ENCODE data around the gene PHLPP1. TPM values are rescaled to one million over a fixed set of nuclear protein-coding genes. Genes with fewer than 3 reads are reported as not detected.
A peak's percentile ranks its signal among the peaks of the same experiment; 100 is the strongest.

The PHLPP1 gene
- total RNA-seq, 4 donors from 2014 or later, result 15.7 to 21.8 (median 20.5) TPM

GRCh38 chr18:62981566-62981965 lies 266.2 kb downstream of the PHLPP1 start:
- DNase-seq, result no peak
- Histone ChIP-seq H3K27me3 (no peaks in the 10 kb centered on the region), H3K9me3 (no peaks in the 10 kb centered on the region), H3K4me1 (peaks cover 0 to 6% (median 0%) of the 10 kb centered on the region in 4 donors), H3K36me3 (peaks cover 0 to 13% (median 0%) of the 10 kb centered on the region in 3 donors), H3K27ac (no peak overlapping the region), H3K4me3 (no peak overlapping the region)
- no peak for TF ChIP-seq POLR2A (IDR thresholded peaks at IDR 0.05)
- TF ChIP-seq, protein P1, sequence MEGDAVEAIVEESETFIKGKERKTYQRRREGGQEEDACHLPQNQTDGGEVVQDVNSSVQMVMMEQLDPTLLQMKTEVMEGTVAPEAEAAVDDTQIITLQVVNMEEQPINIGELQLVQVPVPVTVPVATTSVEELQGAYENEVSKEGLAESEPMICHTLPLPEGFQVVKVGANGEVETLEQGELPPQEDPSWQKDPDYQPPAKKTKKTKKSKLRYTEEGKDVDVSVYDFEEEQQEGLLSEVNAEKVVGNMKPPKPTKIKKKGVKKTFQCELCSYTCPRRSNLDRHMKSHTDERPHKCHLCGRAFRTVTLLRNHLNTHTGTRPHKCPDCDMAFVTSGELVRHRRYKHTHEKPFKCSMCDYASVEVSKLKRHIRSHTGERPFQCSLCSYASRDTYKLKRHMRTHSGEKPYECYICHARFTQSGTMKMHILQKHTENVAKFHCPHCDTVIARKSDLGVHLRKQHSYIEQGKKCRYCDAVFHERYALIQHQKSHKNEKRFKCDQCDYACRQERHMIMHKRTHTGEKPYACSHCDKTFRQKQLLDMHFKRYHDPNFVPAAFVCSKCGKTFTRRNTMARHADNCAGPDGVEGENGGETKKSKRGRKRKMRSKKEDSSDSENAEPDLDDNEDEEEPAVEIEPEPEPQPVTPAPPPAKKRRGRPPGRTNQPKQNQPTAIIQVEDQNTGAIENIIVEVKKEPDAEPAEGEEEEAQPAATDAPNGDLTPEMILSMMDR (IDR thresholded peaks at IDR 0.05), result no peak

GRCh38 chr18:62982600-62983251 lies 267.4 kb downstream of the PHLPP1 start:
- Histone ChIP-seq H3K27ac (no peak overlapping the region), H3K27me3 (no peaks in the 10 kb centered on the region), H3K9me3 (no peaks in the 10 kb centered on the region), H3K4me1 (peaks cover 0 to 6% (median 0%) of the 10 kb centered on the region in 4 donors), H3K36me3 (peaks cover 0 to 11% (median 0%) of the 10 kb centered on the region in 3 donors), H3K4me3 (peak overlapping the region in 2 of 4 donors; percentile 20 to 23)
- TF ChIP-seq, protein P1 (IDR thresholded peaks at IDR 0.05), result peak; percentile 47 to 79 (median 72)
- no peak for TF ChIP-seq POLR2A (IDR thresholded peaks at IDR 0.05)
- peak in 2 of 3 donors; percentile 42 to 77 for DNase-seq

DNA sequence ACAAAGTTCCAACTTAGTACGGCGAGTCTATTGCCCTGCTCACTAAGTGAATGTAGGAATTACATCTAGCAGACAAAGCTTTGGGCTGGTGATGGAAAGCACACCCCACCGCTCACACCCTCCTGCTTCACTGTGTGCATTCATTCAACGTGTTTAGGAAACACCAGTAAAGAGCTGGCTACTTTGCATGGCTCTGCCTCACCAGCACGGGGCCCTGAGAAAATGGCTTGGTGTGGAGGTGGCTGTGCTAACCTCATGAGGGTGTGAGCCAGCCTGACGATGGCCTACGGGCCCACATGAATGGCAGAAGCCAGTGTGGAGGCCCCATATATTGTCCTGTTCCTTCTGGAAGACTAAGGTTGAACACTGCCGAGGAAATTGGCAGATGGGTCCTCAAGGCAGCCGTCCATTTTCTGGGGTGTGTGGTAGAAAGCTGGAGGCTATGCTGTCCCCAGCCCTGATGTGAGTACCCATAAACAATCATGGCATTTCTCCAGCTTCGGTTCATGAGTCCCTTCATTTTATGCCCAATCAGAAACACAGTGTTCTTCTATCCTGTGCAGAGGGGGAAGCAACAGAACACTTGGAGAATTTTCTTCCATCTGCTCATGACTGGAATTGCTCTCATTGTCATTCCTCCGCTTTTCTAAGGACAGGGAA lies 269.4 kb downstream of the PHLPP1 start:
- H3K27me3 ChIP-seq, result no peaks in the 10 kb centered on the region
- TF ChIP-seq, protein P1 (IDR thresholded peaks at IDR 0.05), result no peak
- no peak for TF ChIP-seq POLR2A (IDR thresholded peaks at IDR 0.05)
- no peaks in the 10 kb centered on the region for H3K9me3 ChIP-seq
- DNase-seq, result no peak
- no peak overlapping the region for H3K27ac ChIP-seq
- H3K4me3 ChIP-seq, result no peak overlapping the region
- H3K4me1 ChIP-seq, result peaks cover 0 to 6% (median 0%) of the 10 kb centered on the region in 4 donors
- H3K36me3 ChIP-seq, result no peaks in the 10 kb centered on the region

- Histone ChIP-seq H3K36me3 (no peaks in the 10 kb centered on the region), H3K4me1 (peaks cover 0 to 6% (median 0%) of the 10 kb centered on the region in 4 donors), H3K27me3 (no peaks in the 10 kb centered on the region), H3K9me3 (no peaks in the 10 kb centered on the region), H3K4me3 (no peak overlapping the region), H3K27ac (no peak overlapping the region)
- no peak for TF ChIP-seq POLR2A (IDR thresholded peaks at IDR 0.05)
- TF ChIP-seq, protein P1 (IDR thresholded peaks at IDR 0.05), result no peak
- DNase-seq, result no peak
Observed at GRCh38 chr18:62986490-62986889, 271.1 kb downstream of the PHLPP1 start.

- no peaks in the 10 kb centered on the region for H3K27me3 ChIP-seq
- H3K4me3 ChIP-seq, result no peak overlapping the region
- H3K36me3 ChIP-seq, result no peaks in the 10 kb centered on the region
- no peak for DNase-seq
- no peak overlapping the region for H3K27ac ChIP-seq
- no peaks in the 10 kb centered on the region for H3K9me3 ChIP-seq
- H3K4me1 ChIP-seq, result peaks cover 0 to 4% (median 0%) of the 10 kb centered on the region in 4 donors
- TF ChIP-seq, protein P1 (IDR thresholded peaks at IDR 0.05), result no peak
- TF ChIP-seq POLR2A (IDR thresholded peaks at IDR 0.05), result no peak
Observed at GRCh38 chr18:62987055-62987830, 271.9 kb downstream of the PHLPP1 start.

Measured in Peyer's patch (tissue), 4 donors.